GM12878 (cell line): ENCODE data around the gene FER1L5.

Source experiments
- ASH2L ChIP-seq: fragments of 300-600, 200-600 bp; sonication (generic); IDR thresholded peaks from 2 replicates; pipeline ENCODE4 v1.6.1; 2017; ENCODE audit warnings: low read depth, mild to moderate bottlenecking, borderline replicate concordance
- BRCA1 ChIP-seq: IDR thresholded peaks from 2 replicates; pipeline ENCODE4 v1.6.1; 2011; ENCODE audit warnings: low read depth, low read length, improper control_type of control experiment
- EGR1 ChIP-seq, 2 experiments: IDR thresholded peaks; 1 replicate in 1 of 2; 2 replicates in 1 of 2; pipeline ENCODE4 v1.6.1; 2011 to 2012; ENCODE audit warnings: low read depth in 2 of 2, low read length in 2 of 2, borderline replicate concordance in 1 of 2, mild to moderate bottlenecking in 1 of 2, moderate library complexity in 1 of 2
- POLR2A ChIP-seq: IDR thresholded peaks from 2 replicates; pipeline ENCODE4 v1.6.1; 2011; ENCODE audit warnings: low read depth, mild to moderate bottlenecking, low read length
- SIX5 ChIP-seq: IDR thresholded peaks from 2 replicates; pipeline ENCODE4 v1.6.1; 2011; ENCODE audit warnings: mild to moderate bottlenecking, low read depth, low read length, moderate library complexity; ENCODE audit not compliant: severe bottlenecking
- SMARCA5 ChIP-seq: fragments of 450-650 bp; IDR thresholded peaks from 2 replicates; pipeline ENCODE4 v1.6.1; 2017; ENCODE audit warnings: mild to moderate bottlenecking
- TCF12 ChIP-seq: IDR thresholded peaks from 2 replicates; pipeline ENCODE4 v1.6.1; 2011; ENCODE audit warnings: low read depth, mild to moderate bottlenecking, low read length
- TCF7 ChIP-seq: IDR thresholded peaks from 2 replicates; pipeline ENCODE4 v1.6.1; 2014; ENCODE audit warnings: antibody characterized with exemption, borderline replicate concordance
- ZNF207 ChIP-seq: fragments of 450-650 bp; IDR thresholded peaks from 2 replicates; pipeline ENCODE4 v1.6.1; 2014; ENCODE audit warnings: antibody characterized with exemption, mild to moderate bottlenecking, borderline replicate concordance
- TF ChIP-seq, protein P1 (sequence below), 3 experiments: IDR thresholded peaks in 2 of 3; conservative IDR thresholded peaks in 1 of 3; 2 replicates each; pipeline ENCODE4 v1.5.1; 2011; ENCODE audit warnings: low read depth in 3 of 3, low read length in 3 of 3, mild to moderate bottlenecking in 3 of 3, control low read depth in 2 of 3, moderate library complexity in 2 of 3, inconsistent platforms in 1 of 3, mixed read lengths in 1 of 3; ENCODE audit not compliant: control insufficient read depth in 2 of 3, insufficient read depth in 1 of 3; ENCODE audit errors: extremely low read depth in 1 of 3

DNA sequence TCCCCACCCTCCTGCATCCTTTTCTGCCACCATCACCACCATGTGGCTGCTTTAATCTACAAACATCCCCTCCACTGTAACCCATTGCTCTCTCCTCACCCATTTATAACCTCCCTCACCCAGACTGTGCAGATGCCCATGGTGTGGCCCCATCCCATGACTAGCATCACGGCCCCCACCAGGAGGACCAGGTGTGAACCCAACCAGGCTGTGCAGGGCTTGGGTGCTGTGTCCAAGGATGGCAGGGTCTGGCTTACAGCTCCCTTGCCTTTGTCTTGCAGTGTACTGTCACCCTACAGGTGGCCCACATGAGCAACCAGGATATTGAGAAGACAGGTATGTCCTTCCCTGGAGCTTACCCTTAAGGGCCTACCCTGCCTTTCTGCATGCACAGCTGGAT is 6.8 kb downstream of the FER1L5 start:
- no peak for TF ChIP-seq BRCA1
- TF ChIP-seq, protein P1, sequence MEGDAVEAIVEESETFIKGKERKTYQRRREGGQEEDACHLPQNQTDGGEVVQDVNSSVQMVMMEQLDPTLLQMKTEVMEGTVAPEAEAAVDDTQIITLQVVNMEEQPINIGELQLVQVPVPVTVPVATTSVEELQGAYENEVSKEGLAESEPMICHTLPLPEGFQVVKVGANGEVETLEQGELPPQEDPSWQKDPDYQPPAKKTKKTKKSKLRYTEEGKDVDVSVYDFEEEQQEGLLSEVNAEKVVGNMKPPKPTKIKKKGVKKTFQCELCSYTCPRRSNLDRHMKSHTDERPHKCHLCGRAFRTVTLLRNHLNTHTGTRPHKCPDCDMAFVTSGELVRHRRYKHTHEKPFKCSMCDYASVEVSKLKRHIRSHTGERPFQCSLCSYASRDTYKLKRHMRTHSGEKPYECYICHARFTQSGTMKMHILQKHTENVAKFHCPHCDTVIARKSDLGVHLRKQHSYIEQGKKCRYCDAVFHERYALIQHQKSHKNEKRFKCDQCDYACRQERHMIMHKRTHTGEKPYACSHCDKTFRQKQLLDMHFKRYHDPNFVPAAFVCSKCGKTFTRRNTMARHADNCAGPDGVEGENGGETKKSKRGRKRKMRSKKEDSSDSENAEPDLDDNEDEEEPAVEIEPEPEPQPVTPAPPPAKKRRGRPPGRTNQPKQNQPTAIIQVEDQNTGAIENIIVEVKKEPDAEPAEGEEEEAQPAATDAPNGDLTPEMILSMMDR (IDR thresholded peaks at IDR 0.05 in 2 of 3, conservative IDR thresholded peaks at IDR 0.05 in 1 of 3; ENCODE audit: control insufficient read depth in 2 of 3, extremely low read depth in 1 of 3, insufficient read depth in 1 of 3, low read depth in 3 of 3, low read length in 3 of 3) = no peak
- TF ChIP-seq TCF12 = no peak
- TF ChIP-seq POLR2A = no peak
- TF ChIP-seq SMARCA5 = no peak
- TF ChIP-seq SIX5 = no peak
- no peak for TF ChIP-seq ZNF207
- TF ChIP-seq TCF7 = no peak
- no peak for TF ChIP-seq EGR1 (IDR thresholded peaks at IDR 0.05; ENCODE audit: borderline replicate concordance in 1 of 2, low read depth in 2 of 2, low read length in 2 of 2)
- no peak for TF ChIP-seq ASH2L
